IMR-90 (cell line): ENCODE measurements around the gene SERPINB8. TPM values are rescaled to one million over a fixed set of nuclear protein-coding genes. Genes with fewer than 3 reads are reported as not detected.

ENCODE experiments used
- ATAC-seq: fragments of 200-7000 bp; cut with Tn5 transposase; 2 replicates; pipeline ENCODE4 v1.9.1; 2020; ENCODE audit warnings: low read depth, mild to moderate bottlenecking, moderate library complexity
- BruUV-seq: library from RNA; stranded (reverse); fragments of 400-500 nt; replicated peaks from 2 replicates; lab custom pipeline; 2021; lab: Mats Ljungman, UMichigan
- CTCF ChIA-PET: fragments of 300-600 bp; formaldehyde crosslinking; extraction: SDS; loops from one replicate; lab custom pipeline; 2021; ENCODE audit warnings: antibody characterized with exemption; lab: Yijun Ruan, JAX
- POLR2A ChIA-PET: fragments of 300-600 bp; sonication (Branson Sonifier 250); formaldehyde crosslinking; loops from one replicate; lab custom pipeline; 2022; ENCODE audit warnings: antibody characterized with exemption; ENCODE audit not compliant: unreplicated experiment; lab: Charles Lee
- DNase-seq: peaks from one replicate; pipeline ENCODE4 v3.0.0; 2013
- H2AFZ ChIP-seq: replicated peaks from 2 replicates; pipeline ENCODE3; 2013; ENCODE audit warnings: low read length, mild to moderate bottlenecking; ENCODE audit not compliant: poor library complexity
- H2AK5ac ChIP-seq: 2 replicates; pipeline ENCODE4 v1.6.1; 2013; ENCODE audit warnings: low read depth, low read length, inconsistent platforms
- H2AK9ac ChIP-seq: replicated peaks from 2 replicates; pipeline ENCODE3; 2013; ENCODE audit warnings: mild to moderate bottlenecking, low read depth, low read length, moderate library complexity; ENCODE audit not compliant: poor library complexity
- H2BK120ac ChIP-seq: 2 replicates; pipeline ENCODE4 v1.6.1; 2013; ENCODE audit warnings: low read depth, low read length, inconsistent platforms
- H2BK15ac ChIP-seq: 3 replicates; pipeline ENCODE4 v1.6.1; 2013; ENCODE audit warnings: low read depth, low read length, inconsistent platforms
- H2BK20ac ChIP-seq: 2 replicates; pipeline ENCODE4 v1.6.1; 2013; ENCODE audit warnings: low read depth, mild to moderate bottlenecking, inconsistent platforms, low read length, moderate library complexity
- H2BK5ac ChIP-seq: 2 replicates; pipeline ENCODE4 v1.6.1; 2013; ENCODE audit warnings: mild to moderate bottlenecking, low read depth, low read length, inconsistent platforms; ENCODE audit not compliant: poor library complexity, severe bottlenecking
- H3K14ac ChIP-seq: replicated peaks from 2 replicates; pipeline ENCODE4 v1.6.1; 2013; ENCODE audit warnings: low read depth, low read length, inconsistent platforms
- H3K18ac ChIP-seq: 2 replicates; pipeline ENCODE4 v1.6.1; 2013; ENCODE audit warnings: low read depth, low read length, control low read depth
- H3K23ac ChIP-seq: 2 replicates; pipeline ENCODE4 v1.6.1; 2013; ENCODE audit warnings: low read depth, low read length, inconsistent platforms
- H3K27ac ChIP-seq: 2 replicates; pipeline ENCODE4 v1.5.1; 2013; ENCODE audit warnings: mild to moderate bottlenecking, control low read depth, low read length; ENCODE audit not compliant: insufficient read depth
- H3K27me3 ChIP-seq: 2 replicates; pipeline ENCODE4 v1.6.1; 2013; ENCODE audit warnings: low read length; ENCODE audit not compliant: control insufficient read depth, insufficient read depth
- H3K36me3 ChIP-seq: 2 replicates; pipeline ENCODE4 v1.6.1; 2013; ENCODE audit warnings: low read length, mixed read lengths; ENCODE audit not compliant: control insufficient read depth, insufficient read depth
- H3K4ac ChIP-seq: 2 replicates; pipeline ENCODE4 v1.6.1; 2013; ENCODE audit warnings: low read depth, low read length, inconsistent platforms
- H3K4me1 ChIP-seq: 2 replicates; pipeline ENCODE4 v1.6.1; 2013; ENCODE audit warnings: low read length, mixed read lengths; ENCODE audit not compliant: control insufficient read depth, insufficient read depth
- H3K4me2 ChIP-seq: 2 replicates; pipeline ENCODE4 v1.6.1; 2013; ENCODE audit warnings: low read depth, mild to moderate bottlenecking, control low read depth, low read length, moderate library complexity
- H3K4me3 ChIP-seq: 2 replicates; pipeline ENCODE4 v1.5.1; 2013; ENCODE audit warnings: low read depth, mild to moderate bottlenecking, control low read depth, low read length, moderate library complexity; ENCODE audit not compliant: insufficient read depth
- H3K56ac ChIP-seq: 2 replicates; pipeline ENCODE4 v1.6.1; 2013; ENCODE audit warnings: low read length, inconsistent platforms; ENCODE audit not compliant: insufficient read depth; ENCODE audit errors: extremely low read depth
- H3K79me1 ChIP-seq, 2 experiments: 2 replicates each; pipeline ENCODE4 v1.6.1; 2013; ENCODE audit warnings: low read length in 2 of 2, inconsistent platforms in 1 of 2, low read depth in 1 of 2
- H3K9ac ChIP-seq: 2 replicates; pipeline ENCODE4 v1.6.1; 2013; ENCODE audit warnings: low read depth, low read length, control low read depth
- H3K9me1 ChIP-seq: 2 replicates; pipeline ENCODE4 v1.6.1; 2013; ENCODE audit warnings: low read length, inconsistent platforms; ENCODE audit not compliant: insufficient read depth
- H3K9me3 ChIP-seq: 2 replicates; pipeline ENCODE4 v1.6.1; 2013; ENCODE audit warnings: low read length; ENCODE audit not compliant: control insufficient read depth, insufficient read depth
- H4K20me1 ChIP-seq: 2 replicates; pipeline ENCODE4 v1.6.1; 2013; ENCODE audit warnings: low read length, inconsistent platforms; ENCODE audit not compliant: insufficient read depth
- H4K5ac ChIP-seq: 2 replicates; pipeline ENCODE4 v1.6.1; 2013; ENCODE audit warnings: mild to moderate bottlenecking, low read depth, low read length, control low read depth
- H4K8ac ChIP-seq, 2 experiments: 2 replicates each; pipeline ENCODE4 v1.6.1; 2013; ENCODE audit warnings: low read depth in 2 of 2, low read length in 2 of 2, control low read depth in 1 of 2, inconsistent platforms in 1 of 2
- H4K91ac ChIP-seq: 2 replicates; pipeline ENCODE4 v1.6.1; 2013; ENCODE audit warnings: low read depth, low read length, inconsistent platforms; ENCODE audit not compliant: insufficient read depth
- RCOR1 ChIP-seq: IDR thresholded peaks from 2 replicates; pipeline ENCODE4 v1.6.1; 2012; ENCODE audit warnings: mild to moderate bottlenecking, low read length, improper control_type of control experiment; ENCODE audit not compliant: insufficient replicate concordance
- SMC3 ChIP-seq: fragments of 150-350 bp; IDR thresholded peaks from 2 replicates; pipeline ENCODE4 v1.6.1; 2016; ENCODE audit warnings: low read depth, mild to moderate bottlenecking, antibody characterized with exemption, low read length, moderate library complexity
- WGBS, 2 experiments: methylation state at CpG; one replicate each; pipeline versions ENCODE4 v1.1.5 to v1.1.7; 2013; ENCODE audit warnings: missing lambda C conversion rate in 2 of 2; ENCODE audit not compliant: insufficient read length in 1 of 2; ENCODE audit errors: extremely low coverage in 2 of 2; 5-methylcytosine and 5-hydroxymethylcytosine counted together
- dilution Hi-C: fragments of 300-500 bp; cut with HindIII; formaldehyde crosslinking; loops from one replicate; pipeline ENCODE4 v1.14.3; 2018; ENCODE audit warnings: low sequenced_read_pairs; ENCODE audit not compliant: unreplicated experiment
- in situ Hi-C: fragments of 300-500 bp; cut with MboI; formaldehyde crosslinking; loops from 3 replicates; pipeline ENCODE4 v1.14.3; 2019; ENCODE audit warnings: low sequenced_read_pairs, inconsistent platforms, mixed read lengths
- intact Hi-C: fragments of 100-400 bp; cut with micrococcal nuclease; formaldehyde crosslinking; loops from 2 replicates; pipeline ENCODE4 v1.10.0; 2022
- polyA plus RNA-seq, 3 experiments: library from polyadenylated mRNA; depleted of rRNA; stranded (reverse); fragments of >200 nt; gene quantifications; 2 replicates each; pipeline ENCODE4 v1.2.3, GENCODE V29; 2012; ENCODE audit warnings: low replicate concordance in 1 of 3
- total RNA-seq: library from RNA; depleted of rRNA; stranded (reverse); fragments of >200 nt; gene quantifications from 2 replicates; pipeline ENCODE4 v1.2.3, GENCODE V29; 2012
- TF ChIP-seq, protein P1 (sequence below): conservative IDR thresholded peaks from 2 replicates; pipeline ENCODE4 v1.5.1; 2012; ENCODE audit warnings: mild to moderate bottlenecking, low read depth, low read length, improper control_type of control experiment

Gene SERPINB8
- total and polyA plus RNA-seq, 2 of the 4 experiments (the other 2 are of a cell fraction) = 14.3 to 16.7 TPM

DNA sequence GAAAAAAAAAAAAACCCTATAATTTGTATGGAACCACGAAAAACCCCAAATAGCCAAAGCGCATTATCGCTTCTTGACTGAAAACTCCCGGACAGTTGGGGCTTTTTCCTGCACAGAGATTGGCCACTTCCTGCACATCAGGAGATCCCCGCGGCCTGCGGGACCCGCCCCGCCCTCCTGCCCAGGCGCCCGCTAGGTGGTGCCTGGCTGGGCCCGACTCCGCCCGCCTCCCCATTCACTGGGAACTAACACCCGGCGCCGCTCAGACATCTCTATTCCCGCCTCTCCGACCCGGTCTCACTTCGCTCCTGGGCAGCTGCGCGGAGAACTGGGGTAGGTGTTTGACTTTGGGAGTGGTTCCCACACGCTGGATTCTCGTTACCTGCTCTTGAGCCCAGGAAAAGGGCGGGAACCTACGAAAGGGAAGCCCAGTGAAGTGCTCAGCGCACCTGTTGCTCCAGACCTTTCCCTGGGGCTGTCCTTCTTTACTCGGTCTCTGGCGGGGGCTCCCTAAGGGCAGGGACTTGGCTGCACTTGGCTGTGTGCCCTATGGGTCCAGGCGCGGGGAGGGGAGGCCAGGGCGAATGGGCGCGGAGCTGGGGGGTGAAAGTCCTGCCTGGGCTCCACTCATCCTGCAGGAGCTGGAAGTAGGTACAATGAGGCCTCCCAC, 20.7 kb upstream of the SERPINB8 start, which contains the start of gene HMSD:
TSS of gene HMSD (plus strand) at position 234 of the 670 bp plus-strand sequence. CDS start 4,155 bp downstream, outside the sequence.
- no peaks in the 10 kb centered on the region for H3K79me1 ChIP-seq
- intact Hi-C loops = no loop called here
- no peaks in the 10 kb centered on the region for H3K36me3 ChIP-seq
- H3K4me1 ChIP-seq = no peaks in the 10 kb centered on the region
- no peaks in the 10 kb centered on the region for H3K9me1 ChIP-seq
- no peaks in the 10 kb centered on the region for H4K20me1 ChIP-seq
- no peak within 1 kb of the TSS for H3K4ac ChIP-seq
- in situ Hi-C loops = no loop called here
- H4K8ac ChIP-seq = no peak within 1 kb of the TSS; a peak in 1 of 4 replicates
- peak within 1 kb of the TSS; percentile 89 for H2AFZ ChIP-seq
- no peak within 1 kb of the TSS for H3K27ac ChIP-seq
- BruUV-seq = no TSS peak
- no peak within 1 kb of the TSS for H2BK5ac ChIP-seq
- peak within 1 kb of the TSS; percentile 80 for H3K4me2 ChIP-seq
- no peak within 1 kb of the TSS for H3K14ac ChIP-seq
- no peaks in the 10 kb centered on the region for H3K9me3 ChIP-seq
- dilution Hi-C loops = no loop called here
- no peak within 1 kb of the TSS for H3K4me3 ChIP-seq
- H3K18ac ChIP-seq = no peak within 1 kb of the TSS
- CTCF ChIA-PET = interaction anchor here (1.4 kb wide), 1 partner anchor 45 kb away, joined by 4 read pairs; no protein-coding TSS in a partner anchor
- POLR2A ChIA-PET = no interaction called here
- peak; percentile 87 for ATAC-seq
- no peak within 1 kb of the TSS for H4K91ac ChIP-seq
- H3K27me3 ChIP-seq = peaks cover 2% of the 10 kb centered on the region; the same call in 1 of the 2 replicates
- 12% methylated on average over 5 of the region's 35 CpGs; no CpG with 5 or more reads in 1 of the 2 experiments for WGBS, 2 experiments
- H3K9ac ChIP-seq = no peak within 1 kb of the TSS
- no peak within 1 kb of the TSS for H2BK15ac ChIP-seq
- H3K56ac ChIP-seq = no peak within 1 kb of the TSS
- H2BK20ac ChIP-seq = 0 out of 2 replicates have a peak within 1 kb of the TSS, but pooled peaks have one; percentile 12
- H2AK9ac ChIP-seq = peak within 1 kb of the TSS; percentile 70
- TF ChIP-seq, protein P1, sequence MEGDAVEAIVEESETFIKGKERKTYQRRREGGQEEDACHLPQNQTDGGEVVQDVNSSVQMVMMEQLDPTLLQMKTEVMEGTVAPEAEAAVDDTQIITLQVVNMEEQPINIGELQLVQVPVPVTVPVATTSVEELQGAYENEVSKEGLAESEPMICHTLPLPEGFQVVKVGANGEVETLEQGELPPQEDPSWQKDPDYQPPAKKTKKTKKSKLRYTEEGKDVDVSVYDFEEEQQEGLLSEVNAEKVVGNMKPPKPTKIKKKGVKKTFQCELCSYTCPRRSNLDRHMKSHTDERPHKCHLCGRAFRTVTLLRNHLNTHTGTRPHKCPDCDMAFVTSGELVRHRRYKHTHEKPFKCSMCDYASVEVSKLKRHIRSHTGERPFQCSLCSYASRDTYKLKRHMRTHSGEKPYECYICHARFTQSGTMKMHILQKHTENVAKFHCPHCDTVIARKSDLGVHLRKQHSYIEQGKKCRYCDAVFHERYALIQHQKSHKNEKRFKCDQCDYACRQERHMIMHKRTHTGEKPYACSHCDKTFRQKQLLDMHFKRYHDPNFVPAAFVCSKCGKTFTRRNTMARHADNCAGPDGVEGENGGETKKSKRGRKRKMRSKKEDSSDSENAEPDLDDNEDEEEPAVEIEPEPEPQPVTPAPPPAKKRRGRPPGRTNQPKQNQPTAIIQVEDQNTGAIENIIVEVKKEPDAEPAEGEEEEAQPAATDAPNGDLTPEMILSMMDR = 0 out of 2 replicates have a peak, but pooled peaks have one; percentile 17
- TF ChIP-seq RCOR1 (no peak), SMC3 (no peak)
- no peak within 1 kb of the TSS for H2BK120ac ChIP-seq
- no peak within 1 kb of the TSS for H4K5ac ChIP-seq
- DNase-seq = no peak
- H2AK5ac ChIP-seq = no peak within 1 kb of the TSS
- H3K23ac ChIP-seq = no peak within 1 kb of the TSS
